HepG2 (cell line): ENCODE data around the gene SMC6. TPM values are rescaled to one million over a fixed set of nuclear protein-coding genes. Genes with fewer than 3 reads are reported as not detected.

Source experiments
- ATAC-seq: fragments of 200-7000 bp; cut with Tn5 transposase; 3 replicates; pipeline ENCODE4 v1.9.1; 2020; ENCODE audit warnings: mild to moderate bottlenecking, moderate library complexity
- BruUV-seq: library from RNA; stranded (reverse); fragments of 400-500 nt; replicated peaks from 2 replicates; lab custom pipeline; 2021; lab: Mats Ljungman, UMichigan
- CTCF ChIA-PET: fragments of 300-600 bp; formaldehyde crosslinking; extraction: SDS; loops from one replicate; lab custom pipeline; 2021; ENCODE audit warnings: low total read pairs, inconsistent platforms, low intra/inter-chr PET ratio; lab: Yijun Ruan, JAX
- POLR2A ChIA-PET: fragments of 350-600 bp; sonication (Branson Sonifier 250); formaldehyde crosslinking; loops from one replicate; lab custom pipeline; 2020; ENCODE audit warnings: antibody characterized with exemption, inconsistent platforms; lab: Yijun Ruan, JAX
- DNase-seq: peaks from one replicate; pipeline ENCODE4 v3.0.0-alpha.2; 2015; ENCODE audit warnings: low spot score
- FAIRE-seq: peaks from 3 replicates; lab custom pipeline; 2011; peaks lifted over from hg19 to GRCh38; lab: Jason Lieb, UNC
- H2AFZ ChIP-seq: one replicate; pipeline ENCODE4 v1.6.1; 2011; ENCODE audit warnings: low read length, inconsistent platforms
- H3K27ac ChIP-seq: fragments of 300-600 bp; 3 replicates; pipeline ENCODE4 v1.8.0; 2011; ENCODE audit warnings: mixed run types, mild to moderate bottlenecking, mixed read lengths, low read length, inconsistent platforms; ENCODE audit not compliant: insufficient read depth; ENCODE audit errors: extremely low read length
- H3K27me3 ChIP-seq, 2 experiments: fragments of 200-600 bp in 1 of 2; 2 replicates in 1 of 2; 3 replicates in 1 of 2; pipeline versions ENCODE4 v1.6.0 to v1.8.0; 2011; ENCODE audit warnings: low read length in 2 of 2, mild to moderate bottlenecking in 2 of 2, moderate library complexity in 2 of 2, inconsistent platforms in 1 of 2; ENCODE audit not compliant: insufficient read depth in 2 of 2, control insufficient read depth in 1 of 2
- H3K36me3 ChIP-seq, 2 experiments: fragments of 200-600 bp in 1 of 2; replicated peaks in 1 of 2; 2 replicates in 1 of 2; 3 replicates in 1 of 2; pipeline versions ENCODE4 v1.5.1 to v1.8.0; 2011; ENCODE audit warnings: low read length in 2 of 2, inconsistent platforms in 1 of 2; ENCODE audit not compliant: insufficient read depth in 2 of 2, control insufficient read depth in 1 of 2
- H3K4me1 ChIP-seq: 2 replicates; pipeline ENCODE4 v1.5.1; 2012; ENCODE audit warnings: low read length, inconsistent platforms; ENCODE audit not compliant: insufficient read depth
- H3K4me2 ChIP-seq: 2 replicates; pipeline ENCODE4 v1.6.0; 2011; ENCODE audit warnings: low read depth, low read length, inconsistent platforms
- H3K4me3 ChIP-seq, 3 experiments: fragments of 200-600 bp in 1 of 3; sonication (generic), shearing (Covaris generic) in 1 of 3; replicated peaks in 1 of 3; 2 replicates each; pipeline ENCODE4 v1.5.1; 2011 to 2016; ENCODE audit warnings: low read length in 3 of 3, inconsistent platforms in 2 of 3, low read depth in 2 of 3, mild to moderate bottlenecking in 2 of 3, control low read depth in 1 of 3, mixed read lengths in 1 of 3; ENCODE audit not compliant: insufficient read depth in 1 of 3
- H3K79me2 ChIP-seq: one replicate; pipeline ENCODE4 v1.6.1; 2011; ENCODE audit warnings: low read length, inconsistent platforms; ENCODE audit not compliant: insufficient read depth
- H3K9ac ChIP-seq: 2 replicates; pipeline ENCODE4 v1.6.0; 2011; ENCODE audit warnings: mild to moderate bottlenecking, low read depth, low read length, inconsistent platforms; ENCODE audit not compliant: insufficient read depth
- H3K9me3 ChIP-seq: 2 replicates; pipeline ENCODE4 v1.5.1; 2012; ENCODE audit warnings: mild to moderate bottlenecking, low read length
- H4K20me1 ChIP-seq: 2 replicates; pipeline ENCODE4 v1.6.0; 2011; ENCODE audit warnings: inconsistent platforms, mild to moderate bottlenecking, low read length, moderate library complexity; ENCODE audit not compliant: insufficient read depth
- ERF ChIP-seq: IDR thresholded peaks from 2 replicates; pipeline ENCODE4 v1.6.1; 2018; ENCODE audit warnings: missing biosample characterization, missing genetic modification reagents
- HNF4A ChIP-seq: sonication (generic); formaldehyde crosslinking; IDR thresholded peaks from 2 replicates; pipeline ENCODE4 v1.4.0; 2020; ENCODE audit warnings: missing genetic modification reagents
- JARID2 ChIP-seq: sonication (generic); formaldehyde crosslinking; IDR thresholded peaks from 2 replicates; pipeline ENCODE4 v1.8.1; 2023; ENCODE audit warnings: missing genetic modification reagents, inconsistent platforms; ENCODE audit not compliant: insufficient replicate concordance
- RARA ChIP-seq: IDR thresholded peaks from 2 replicates; pipeline ENCODE4 v1.6.1; 2016; ENCODE audit warnings: missing genetic modification reagents, missing compliant biosample characterization
- SNRNP70 ChIP-seq: fragments of 200-400 bp; formaldehyde crosslinking; IDR thresholded peaks from 2 replicates; pipeline ENCODE4 v1.6.1; 2017; ENCODE audit warnings: mild to moderate bottlenecking, low read depth, low read length, moderate library complexity
- TBX3 ChIP-seq: fragments of 450-650 bp; IDR thresholded peaks from 2 replicates; pipeline ENCODE4 v1.6.1; 2017; ENCODE audit warnings: antibody characterized with exemption, mild to moderate bottlenecking, inconsistent platforms, borderline replicate concordance
- WIZ ChIP-seq: sonication (generic); formaldehyde crosslinking; IDR thresholded peaks from 2 replicates; pipeline ENCODE4 v1.5.1; 2020; ENCODE audit warnings: mild to moderate bottlenecking, missing genetic modification reagents
- XRCC5 ChIP-seq: fragments of 200-400 bp; formaldehyde crosslinking; optimal IDR thresholded peaks from 2 replicates; pipeline ENCODE3; 2017; ENCODE audit warnings: mild to moderate bottlenecking, low read length
- ZNF180 ChIP-seq: sonication (generic); formaldehyde crosslinking; IDR thresholded peaks from 2 replicates; pipeline ENCODE4 v1.4.0; 2020; ENCODE audit warnings: low read depth, missing genetic modification reagents, borderline replicate concordance
- ZNF260 ChIP-seq: sonication (generic); formaldehyde crosslinking; IDR thresholded peaks from 2 replicates; pipeline ENCODE4 v1.4.0; 2020; ENCODE audit warnings: missing genetic modification reagents, low read depth, mild to moderate bottlenecking, borderline replicate concordance
- ZNF530 ChIP-seq: sonication (generic); formaldehyde crosslinking; IDR thresholded peaks from 2 replicates; pipeline ENCODE4 v1.5.0; 2020; ENCODE audit warnings: low read depth, mild to moderate bottlenecking, missing genetic modification reagents
- WGBS: methylation state at CpG from one replicate; pipeline ENCODE4 v1.1.6; 2017; ENCODE audit warnings: low lambda C conversion rate; 5-methylcytosine and 5-hydroxymethylcytosine counted together
- in situ Hi-C: cut with HindIII; loops from 2 replicates; pipeline ENCODE4 v1.10.0; 2017; ENCODE audit warnings: low pct_unique_long_range_greater_than_20kb; ENCODE audit not compliant: extremely low pct_ligation_motif_present
- intact Hi-C: fragments of 100-400 bp; cut with micrococcal nuclease; formaldehyde crosslinking; loops from one replicate; pipeline ENCODE4 v1.10.0; 2022; ENCODE audit not compliant: unreplicated experiment
- polyA plus RNA-seq, 8 experiments: library from polyadenylated mRNA; depleted of rRNA in 3 of 8; stranded (reverse) in 7 of 8; unstranded in 1 of 8; fragments of >200 nt; fragmentation: Illumina TruSeq in 4 of 8; extraction: Trizol in 4 of 8; gene quantifications; 2 replicates each; pipeline versions ENCODE4 v1.2.1 to v1.2.3, GENCODE V29; 2011 to 2016; ENCODE audit warnings: low read depth in 4 of 8, missing spikeins in 1 of 8, mixed read lengths in 1 of 8; ENCODE audit not compliant: insufficient read depth in 1 of 8
- total RNA-seq, 5 experiments: library from RNA; depleted of rRNA; stranded (reverse); fragments of >200 nt; fragmentation: Illumina TruSeq; extraction: Trizol; gene quantifications; 2 replicates each; pipeline ENCODE4 v1.2.3, GENCODE V29; 2016; ENCODE audit warnings: low read depth in 1 of 5
- TF ChIP-seq, protein P1 (sequence below): sonication (generic); formaldehyde crosslinking; IDR thresholded peaks from 2 replicates; pipeline ENCODE4 v1.4.0; 2020; ENCODE audit warnings: mild to moderate bottlenecking, missing genetic modification reagents
- TF ChIP-seq, protein P2 (sequence below): sonication (generic); formaldehyde crosslinking; IDR thresholded peaks from 2 replicates; pipeline ENCODE4 v1.4.0; 2020; ENCODE audit warnings: missing genetic modification reagents
- TF ChIP-seq, protein P3 (sequence below): sonication (generic); formaldehyde crosslinking; IDR thresholded peaks from 2 replicates; pipeline ENCODE4 v1.5.0; 2020; ENCODE audit warnings: missing genetic modification reagents

SMC6 gene
- total and polyA plus RNA-seq, 2 of the 13 experiments (the other 11 are each of a cell fraction or from before 2014, with no cell fraction given): 18.9 to 55.3 TPM

DNA sequence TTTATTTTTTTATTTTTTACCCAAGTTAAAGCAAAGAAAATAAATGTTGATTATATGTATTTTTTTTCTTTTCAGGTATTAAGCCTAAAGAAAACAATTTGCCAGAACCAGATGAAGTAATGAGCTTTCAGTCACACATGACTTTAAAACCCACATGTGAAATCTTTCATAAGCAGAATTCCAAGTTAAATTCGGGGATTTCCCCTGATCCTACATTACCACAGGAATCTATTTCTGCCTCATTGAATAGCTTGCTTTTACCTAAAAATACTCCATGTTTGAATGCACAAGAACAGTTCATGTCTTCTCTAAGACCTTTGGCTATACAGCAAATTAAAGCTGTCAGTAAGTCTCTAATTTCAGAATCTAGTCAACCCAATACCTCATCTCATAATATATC, 26.9 kb upstream of the SMC6 start:
- no peak overlapping the region for H3K27ac ChIP-seq
- no peak overlapping the region for H3K4me2 ChIP-seq
- H3K9ac ChIP-seq: no peak overlapping the region
- CTCF ChIA-PET: no interaction called here
- no peak overlapping the region for H2AFZ ChIP-seq
- POLR2A ChIA-PET: interaction anchor here (0.5 to 0.8 kb wide), 2 partner anchors 10 to 29 kb away, joined by 3 to 4 read pairs; no protein-coding TSS in a partner anchor
- intact Hi-C loops: loop anchor here (10.0 kb wide), 1 partner anchor 656 kb away; no protein-coding TSS in a partner anchor
- no peak overlapping the region for H3K4me3 ChIP-seq
- no peak for DNase-seq
- H3K9me3 ChIP-seq: no peaks in the 10 kb centered on the region
- no peaks in the 10 kb centered on the region for H3K79me2 ChIP-seq
- H3K36me3 ChIP-seq: peaks cover 0 to 8% of the 10 kb centered on the region in 2 experiments; a peak in 3 of 5 replicates
- in situ Hi-C loops: no loop called here
- BruUV-seq: no TSS peak
- TF ChIP-seq JARID2: no peak
- no peak for TF ChIP-seq ERF
- no peak for TF ChIP-seq ZNF180 (CRISPR knock-in tag)
- TF ChIP-seq, all 625 proteins: peak for 0
- 100% methylated on average over 1 of the region's 1 CpG for WGBS
- Histone ChIP-seq H3K4me1 (peaks cover 14% of the 10 kb centered on the region), H3K27me3 (no peaks in the 10 kb centered on the region), H4K20me1 (no peaks in the 10 kb centered on the region)
- FAIRE-seq: no peak
- no peak for ATAC-seq

DNA sequence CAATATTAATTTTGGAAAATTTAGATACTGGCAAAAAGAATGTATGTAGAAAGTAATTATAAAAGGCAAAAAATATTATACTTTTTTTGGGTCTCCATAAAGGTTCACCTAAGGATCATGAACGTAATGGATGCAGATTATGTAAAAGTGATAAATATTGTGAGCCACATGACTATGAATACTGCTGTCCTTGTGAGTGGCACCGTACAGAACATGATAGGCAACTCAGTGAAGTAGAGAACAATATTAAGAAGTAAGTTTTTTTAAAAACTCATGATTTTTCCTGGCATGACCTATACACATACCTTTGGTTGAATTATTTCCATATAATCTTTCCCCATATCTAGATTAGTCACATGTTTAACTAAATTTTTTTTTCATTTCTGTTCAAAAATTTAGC, 18.9 kb upstream of the SMC6 start:
- ATAC-seq (no peak), DNase-seq (no peak), FAIRE-seq (no peak)
- Histone ChIP-seq H4K20me1 (no peaks in the 10 kb centered on the region), H3K4me1 (no peaks in the 10 kb centered on the region), H3K79me2 (no peaks in the 10 kb centered on the region), H3K36me3 (peaks cover 2 to 35% of the 10 kb centered on the region in 2 experiments; a peak in 4 of 5 replicates), H3K9me3 (no peaks in the 10 kb centered on the region), H2AFZ (no peak overlapping the region), H3K9ac (no peak overlapping the region), H3K27ac (no peak overlapping the region), H3K27me3 (no peaks in the 10 kb centered on the region), H3K4me3 (no peak overlapping the region), H3K4me2 (no peak overlapping the region)
- BruUV-seq: no TSS peak
- ChIA-PET POLR2A (no interaction called here), CTCF (no interaction called here)
- WGBS: 97% methylated on average over 2 of the region's 2 CpGs
- in situ Hi-C loops: no loop called here
- TF ChIP-seq, protein P1, sequence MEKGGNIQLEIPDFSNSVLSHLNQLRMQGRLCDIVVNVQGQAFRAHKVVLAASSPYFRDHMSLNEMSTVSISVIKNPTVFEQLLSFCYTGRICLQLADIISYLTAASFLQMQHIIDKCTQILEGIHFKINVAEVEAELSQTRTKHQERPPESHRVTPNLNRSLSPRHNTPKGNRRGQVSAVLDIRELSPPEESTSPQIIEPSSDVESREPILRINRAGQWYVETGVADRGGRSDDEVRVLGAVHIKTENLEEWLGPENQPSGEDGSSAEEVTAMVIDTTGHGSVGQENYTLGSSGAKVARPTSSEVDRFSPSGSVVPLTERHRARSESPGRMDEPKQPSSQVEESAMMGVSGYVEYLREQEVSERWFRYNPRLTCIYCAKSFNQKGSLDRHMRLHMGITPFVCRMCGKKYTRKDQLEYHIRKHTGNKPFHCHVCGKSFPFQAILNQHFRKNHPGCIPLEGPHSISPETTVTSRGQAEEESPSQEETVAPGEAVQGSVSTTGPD (CRISPR knock-in tag): no peak
- TF ChIP-seq, protein P2, sequence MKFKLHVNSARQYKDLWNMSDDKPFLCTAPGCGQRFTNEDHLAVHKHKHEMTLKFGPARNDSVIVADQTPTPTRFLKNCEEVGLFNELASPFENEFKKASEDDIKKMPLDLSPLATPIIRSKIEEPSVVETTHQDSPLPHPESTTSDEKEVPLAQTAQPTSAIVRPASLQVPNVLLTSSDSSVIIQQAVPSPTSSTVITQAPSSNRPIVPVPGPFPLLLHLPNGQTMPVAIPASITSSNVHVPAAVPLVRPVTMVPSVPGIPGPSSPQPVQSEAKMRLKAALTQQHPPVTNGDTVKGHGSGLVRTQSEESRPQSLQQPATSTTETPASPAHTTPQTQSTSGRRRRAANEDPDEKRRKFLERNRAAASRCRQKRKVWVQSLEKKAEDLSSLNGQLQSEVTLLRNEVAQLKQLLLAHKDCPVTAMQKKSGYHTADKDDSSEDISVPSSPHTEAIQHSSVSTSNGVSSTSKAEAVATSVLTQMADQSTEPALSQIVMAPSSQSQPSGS (CRISPR knock-in tag): no peak
- no peak for TF ChIP-seq RARA (CRISPR knock-in tag)
- TF ChIP-seq HNF4A (CRISPR knock-in tag): no peak
- TF ChIP-seq SNRNP70: no peak
- no peak for TF ChIP-seq WIZ (CRISPR knock-in tag)
- no peak for TF ChIP-seq TBX3
- no peak for TF ChIP-seq ZNF260 (CRISPR knock-in tag)
- no peak for TF ChIP-seq ZNF530 (CRISPR knock-in tag)
- TF ChIP-seq, protein P3, sequence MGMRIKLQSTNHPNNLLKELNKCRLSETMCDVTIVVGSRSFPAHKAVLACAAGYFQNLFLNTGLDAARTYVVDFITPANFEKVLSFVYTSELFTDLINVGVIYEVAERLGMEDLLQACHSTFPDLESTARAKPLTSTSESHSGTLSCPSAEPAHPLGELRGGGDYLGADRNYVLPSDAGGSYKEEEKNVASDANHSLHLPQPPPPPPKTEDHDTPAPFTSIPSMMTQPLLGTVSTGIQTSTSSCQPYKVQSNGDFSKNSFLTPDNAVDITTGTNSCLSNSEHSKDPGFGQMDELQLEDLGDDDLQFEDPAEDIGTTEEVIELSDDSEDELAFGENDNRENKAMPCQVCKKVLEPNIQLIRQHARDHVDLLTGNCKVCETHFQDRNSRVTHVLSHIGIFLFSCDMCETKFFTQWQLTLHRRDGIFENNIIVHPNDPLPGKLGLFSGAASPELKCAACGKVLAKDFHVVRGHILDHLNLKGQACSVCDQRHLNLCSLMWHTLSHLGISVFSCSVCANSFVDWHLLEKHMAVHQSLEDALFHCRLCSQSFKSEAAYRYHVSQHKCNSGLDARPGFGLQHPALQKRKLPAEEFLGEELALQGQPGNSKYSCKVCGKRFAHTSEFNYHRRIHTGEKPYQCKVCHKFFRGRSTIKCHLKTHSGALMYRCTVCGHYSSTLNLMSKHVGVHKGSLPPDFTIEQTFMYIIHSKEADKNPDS (CRISPR knock-in tag): no peak
- TF ChIP-seq XRCC5: no peak
- intact Hi-C loops: no loop called here
